PC-9 (cell line): ENCODE results near the gene MUC22.

Experiments
- EZH2 ChIP-seq: fragments of 200-600 bp; sonication (generic); IDR thresholded peaks from 2 replicates; pipeline ENCODE4 v1.8.0; 2017; ENCODE audit warnings: antibody characterized with exemption, low read depth
- TF ChIP-seq, protein P1 (sequence below): fragments of 200-600 bp; sonication (generic); conservative IDR thresholded peaks from 2 replicates; pipeline ENCODE4 v1.6.1; 2017; ENCODE audit warnings: mixed run types, antibody characterized with exemption, mild to moderate bottlenecking, moderate library complexity

DNA sequence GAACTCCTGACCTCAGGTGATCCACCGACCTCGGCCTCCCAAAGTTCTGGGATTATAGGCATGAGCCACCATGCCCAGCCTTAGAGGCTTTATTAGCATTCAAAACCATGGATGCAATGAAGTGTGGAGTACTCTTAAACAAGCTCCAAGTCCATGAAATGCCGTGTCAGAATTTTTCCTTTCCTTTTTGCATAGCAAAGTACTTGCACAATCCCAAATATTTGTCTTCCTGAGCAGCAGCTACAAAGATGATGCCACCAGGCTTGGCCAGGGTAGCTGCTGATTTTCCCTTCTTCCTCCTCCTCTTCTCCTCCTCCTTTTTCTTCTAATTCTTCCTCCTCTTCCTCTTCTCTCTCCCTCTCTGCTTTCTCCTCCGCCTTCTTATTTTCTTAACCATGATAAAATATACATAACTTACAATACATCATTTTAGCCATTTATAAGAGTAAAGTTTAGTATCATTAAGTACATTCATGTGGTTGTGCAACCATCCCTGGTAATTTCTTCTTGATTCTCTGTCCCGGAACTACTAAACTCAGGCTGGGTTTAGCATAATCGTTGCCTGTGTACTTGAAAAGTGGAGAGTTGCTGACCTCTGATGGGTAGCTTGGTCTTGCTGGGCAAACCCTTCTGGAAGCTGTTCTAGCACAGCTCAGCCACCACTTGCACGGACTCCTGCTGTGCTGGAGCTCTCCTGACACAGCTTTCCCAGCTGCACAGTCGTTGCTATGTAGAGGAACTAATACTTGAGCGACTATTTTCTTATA is 49.2 kb upstream of the MUC22 start:
- TF ChIP-seq, protein P1, sequence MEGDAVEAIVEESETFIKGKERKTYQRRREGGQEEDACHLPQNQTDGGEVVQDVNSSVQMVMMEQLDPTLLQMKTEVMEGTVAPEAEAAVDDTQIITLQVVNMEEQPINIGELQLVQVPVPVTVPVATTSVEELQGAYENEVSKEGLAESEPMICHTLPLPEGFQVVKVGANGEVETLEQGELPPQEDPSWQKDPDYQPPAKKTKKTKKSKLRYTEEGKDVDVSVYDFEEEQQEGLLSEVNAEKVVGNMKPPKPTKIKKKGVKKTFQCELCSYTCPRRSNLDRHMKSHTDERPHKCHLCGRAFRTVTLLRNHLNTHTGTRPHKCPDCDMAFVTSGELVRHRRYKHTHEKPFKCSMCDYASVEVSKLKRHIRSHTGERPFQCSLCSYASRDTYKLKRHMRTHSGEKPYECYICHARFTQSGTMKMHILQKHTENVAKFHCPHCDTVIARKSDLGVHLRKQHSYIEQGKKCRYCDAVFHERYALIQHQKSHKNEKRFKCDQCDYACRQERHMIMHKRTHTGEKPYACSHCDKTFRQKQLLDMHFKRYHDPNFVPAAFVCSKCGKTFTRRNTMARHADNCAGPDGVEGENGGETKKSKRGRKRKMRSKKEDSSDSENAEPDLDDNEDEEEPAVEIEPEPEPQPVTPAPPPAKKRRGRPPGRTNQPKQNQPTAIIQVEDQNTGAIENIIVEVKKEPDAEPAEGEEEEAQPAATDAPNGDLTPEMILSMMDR = no peak
- TF ChIP-seq EZH2 = no peak
